IMR-90 (cell line): ENCODE measurements around the gene UQCRC2. TPM values are rescaled to one million over a fixed set of nuclear protein-coding genes. Genes with fewer than 3 reads are reported as not detected.
A peak's percentile ranks its signal among the peaks of the same experiment; 100 is the strongest.

Experiments
- ATAC-seq: fragments of 200-7000 bp; cut with Tn5 transposase; 2 replicates; pipeline ENCODE4 v1.9.1; 2020; ENCODE audit warnings: low read depth, mild to moderate bottlenecking, moderate library complexity
- BruUV-seq: library from RNA; stranded (reverse); fragments of 400-500 nt; replicated peaks from 2 replicates; lab custom pipeline; 2021; lab: Mats Ljungman, UMichigan
- CTCF ChIA-PET: fragments of 300-600 bp; formaldehyde crosslinking; extraction: SDS; loops from one replicate; lab custom pipeline; 2021; ENCODE audit warnings: antibody characterized with exemption; lab: Yijun Ruan, JAX
- POLR2A ChIA-PET: fragments of 300-600 bp; sonication (Branson Sonifier 250); formaldehyde crosslinking; loops from one replicate; lab custom pipeline; 2022; ENCODE audit warnings: antibody characterized with exemption; ENCODE audit not compliant: unreplicated experiment; lab: Charles Lee
- DNase-seq: peaks from one replicate; pipeline ENCODE4 v3.0.0; 2013
- H2AFZ ChIP-seq: replicated peaks from 2 replicates; pipeline ENCODE3; 2013; ENCODE audit warnings: low read length, mild to moderate bottlenecking; ENCODE audit not compliant: poor library complexity
- H2AK5ac ChIP-seq: 2 replicates; pipeline ENCODE4 v1.6.1; 2013; ENCODE audit warnings: low read depth, low read length, inconsistent platforms
- H2AK9ac ChIP-seq: replicated peaks from 2 replicates; pipeline ENCODE3; 2013; ENCODE audit warnings: mild to moderate bottlenecking, low read depth, low read length, moderate library complexity; ENCODE audit not compliant: poor library complexity
- H2BK120ac ChIP-seq: 2 replicates; pipeline ENCODE4 v1.6.1; 2013; ENCODE audit warnings: low read depth, low read length, inconsistent platforms
- H2BK15ac ChIP-seq: 3 replicates; pipeline ENCODE4 v1.6.1; 2013; ENCODE audit warnings: low read depth, low read length, inconsistent platforms
- H2BK20ac ChIP-seq: 2 replicates; pipeline ENCODE4 v1.6.1; 2013; ENCODE audit warnings: low read depth, mild to moderate bottlenecking, inconsistent platforms, low read length, moderate library complexity
- H2BK5ac ChIP-seq: 2 replicates; pipeline ENCODE4 v1.6.1; 2013; ENCODE audit warnings: mild to moderate bottlenecking, low read depth, low read length, inconsistent platforms; ENCODE audit not compliant: poor library complexity, severe bottlenecking
- H3K14ac ChIP-seq: replicated peaks from 2 replicates; pipeline ENCODE4 v1.6.1; 2013; ENCODE audit warnings: low read depth, low read length, inconsistent platforms
- H3K18ac ChIP-seq: 2 replicates; pipeline ENCODE4 v1.6.1; 2013; ENCODE audit warnings: low read depth, low read length, control low read depth
- H3K23ac ChIP-seq: 2 replicates; pipeline ENCODE4 v1.6.1; 2013; ENCODE audit warnings: low read depth, low read length, inconsistent platforms
- H3K27ac ChIP-seq: 2 replicates; pipeline ENCODE4 v1.5.1; 2013; ENCODE audit warnings: mild to moderate bottlenecking, control low read depth, low read length; ENCODE audit not compliant: insufficient read depth
- H3K27me3 ChIP-seq: 2 replicates; pipeline ENCODE4 v1.6.1; 2013; ENCODE audit warnings: low read length; ENCODE audit not compliant: control insufficient read depth, insufficient read depth
- H3K36me3 ChIP-seq: 2 replicates; pipeline ENCODE4 v1.6.1; 2013; ENCODE audit warnings: low read length, mixed read lengths; ENCODE audit not compliant: control insufficient read depth, insufficient read depth
- H3K4ac ChIP-seq: 2 replicates; pipeline ENCODE4 v1.6.1; 2013; ENCODE audit warnings: low read depth, low read length, inconsistent platforms
- H3K4me1 ChIP-seq: 2 replicates; pipeline ENCODE4 v1.6.1; 2013; ENCODE audit warnings: low read length, mixed read lengths; ENCODE audit not compliant: control insufficient read depth, insufficient read depth
- H3K4me2 ChIP-seq: 2 replicates; pipeline ENCODE4 v1.6.1; 2013; ENCODE audit warnings: low read depth, mild to moderate bottlenecking, control low read depth, low read length, moderate library complexity
- H3K4me3 ChIP-seq: 2 replicates; pipeline ENCODE4 v1.5.1; 2013; ENCODE audit warnings: low read depth, mild to moderate bottlenecking, control low read depth, low read length, moderate library complexity; ENCODE audit not compliant: insufficient read depth
- H3K56ac ChIP-seq: 2 replicates; pipeline ENCODE4 v1.6.1; 2013; ENCODE audit warnings: low read length, inconsistent platforms; ENCODE audit not compliant: insufficient read depth; ENCODE audit errors: extremely low read depth
- H3K79me1 ChIP-seq, 2 experiments: 2 replicates each; pipeline ENCODE4 v1.6.1; 2013; ENCODE audit warnings: low read length in 2 of 2, inconsistent platforms in 1 of 2, low read depth in 1 of 2
- H3K9ac ChIP-seq: 2 replicates; pipeline ENCODE4 v1.6.1; 2013; ENCODE audit warnings: low read depth, low read length, control low read depth
- H3K9me1 ChIP-seq: 2 replicates; pipeline ENCODE4 v1.6.1; 2013; ENCODE audit warnings: low read length, inconsistent platforms; ENCODE audit not compliant: insufficient read depth
- H3K9me3 ChIP-seq: 2 replicates; pipeline ENCODE4 v1.6.1; 2013; ENCODE audit warnings: low read length; ENCODE audit not compliant: control insufficient read depth, insufficient read depth
- H4K20me1 ChIP-seq: 2 replicates; pipeline ENCODE4 v1.6.1; 2013; ENCODE audit warnings: low read length, inconsistent platforms; ENCODE audit not compliant: insufficient read depth
- H4K5ac ChIP-seq: 2 replicates; pipeline ENCODE4 v1.6.1; 2013; ENCODE audit warnings: mild to moderate bottlenecking, low read depth, low read length, control low read depth
- H4K8ac ChIP-seq, 2 experiments: 2 replicates each; pipeline ENCODE4 v1.6.1; 2013; ENCODE audit warnings: low read depth in 2 of 2, low read length in 2 of 2, control low read depth in 1 of 2, inconsistent platforms in 1 of 2
- H4K91ac ChIP-seq: 2 replicates; pipeline ENCODE4 v1.6.1; 2013; ENCODE audit warnings: low read depth, low read length, inconsistent platforms; ENCODE audit not compliant: insufficient read depth
- CEBPB ChIP-seq: IDR thresholded peaks from 2 replicates; pipeline ENCODE4 v1.6.1; 2012; ENCODE audit warnings: low read depth, low read length, improper control_type of control experiment
- MAFK ChIP-seq: IDR thresholded peaks from 2 replicates; pipeline ENCODE4 v1.6.1; 2012; ENCODE audit warnings: low read depth, low read length, improper control_type of control experiment
- RAD21 ChIP-seq: IDR thresholded peaks from 2 replicates; pipeline ENCODE4 v1.6.1; 2012; ENCODE audit warnings: low read length, improper control_type of control experiment
- RFX5 ChIP-seq: IDR thresholded peaks from 2 replicates; pipeline ENCODE4 v1.8.0; 2012; ENCODE audit warnings: low read depth, mild to moderate bottlenecking, low read length, moderate library complexity
- WGBS, 2 experiments: methylation state at CpG; one replicate each; pipeline versions ENCODE4 v1.1.5 to v1.1.7; 2013; ENCODE audit warnings: missing lambda C conversion rate in 2 of 2; ENCODE audit not compliant: insufficient read length in 1 of 2; ENCODE audit errors: extremely low coverage in 2 of 2; 5-methylcytosine and 5-hydroxymethylcytosine counted together
- dilution Hi-C: fragments of 300-500 bp; cut with HindIII; formaldehyde crosslinking; loops from one replicate; pipeline ENCODE4 v1.14.3; 2018; ENCODE audit warnings: low sequenced_read_pairs; ENCODE audit not compliant: unreplicated experiment
- in situ Hi-C: fragments of 300-500 bp; cut with MboI; formaldehyde crosslinking; loops from 3 replicates; pipeline ENCODE4 v1.14.3; 2019; ENCODE audit warnings: low sequenced_read_pairs, inconsistent platforms, mixed read lengths
- intact Hi-C: fragments of 100-400 bp; cut with micrococcal nuclease; formaldehyde crosslinking; loops from 2 replicates; pipeline ENCODE4 v1.10.0; 2022
- polyA plus RNA-seq, 3 experiments: library from polyadenylated mRNA; depleted of rRNA; stranded (reverse); fragments of >200 nt; gene quantifications; 2 replicates each; pipeline ENCODE4 v1.2.3, GENCODE V29; 2012; ENCODE audit warnings: low replicate concordance in 1 of 3
- total RNA-seq: library from RNA; depleted of rRNA; stranded (reverse); fragments of >200 nt; gene quantifications from 2 replicates; pipeline ENCODE4 v1.2.3, GENCODE V29; 2012

The UQCRC2 gene
- total and polyA plus RNA-seq, 2 of the 4 experiments (the other 2 are of a cell fraction): 191 to 284 TPM

DNA sequence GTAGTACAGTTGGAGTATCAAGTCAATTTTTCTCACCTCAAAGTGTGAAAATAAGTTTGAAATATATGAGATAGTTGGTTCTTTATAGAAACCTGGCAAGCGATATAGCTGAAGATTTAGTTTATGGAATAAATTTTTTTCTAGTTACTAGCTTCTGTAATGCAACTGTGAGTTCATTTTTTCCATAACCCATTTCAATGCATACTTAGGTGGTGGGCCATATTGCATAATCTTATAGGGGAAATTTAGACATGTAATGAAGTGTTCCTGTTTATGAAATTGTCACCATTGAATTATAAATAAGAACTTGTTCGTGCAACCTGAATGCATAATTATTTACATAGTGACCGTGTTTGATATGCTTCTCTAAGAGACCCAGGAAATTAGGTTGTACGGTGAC, 63.8 kb downstream of the UQCRC2 start:
- Histone ChIP-seq H3K18ac (no peak overlapping the region), H2AFZ (no peak overlapping the region), H3K4me3 (no peak overlapping the region), H3K36me3 (no peaks in the 10 kb centered on the region), H3K9me3 (no peaks in the 10 kb centered on the region), H3K9ac (no peak overlapping the region), H2BK15ac (no peak overlapping the region), H3K4me2 (no peak overlapping the region; the same call in 1 of the 2 replicates), H3K23ac (no peak overlapping the region), H4K20me1 (peaks cover 36% of the 10 kb centered on the region; the same call in 1 of the 2 replicates), H2AK9ac (no peak overlapping the region), H3K27ac (no peak overlapping the region), H2BK5ac (no peak overlapping the region), H4K8ac (no peak overlapping the region), H4K5ac (no peak overlapping the region), H2BK20ac (no peak overlapping the region), H3K56ac (no peak overlapping the region), H2AK5ac (no peak overlapping the region), H4K91ac (no peak overlapping the region), H3K27me3 (no peaks in the 10 kb centered on the region), H3K9me1 (peaks cover 6% of the 10 kb centered on the region), H3K79me1 (peaks cover 23 to 52% of the 10 kb centered on the region in 2 experiments), H3K4ac (no peak overlapping the region), H3K4me1 (peaks cover 5% of the 10 kb centered on the region), H2BK120ac (no peak overlapping the region), H3K14ac (no peak overlapping the region)
- dilution Hi-C loops (no loop called here), intact Hi-C loops (loop anchor here (1.0 kb wide), 1 partner anchor 8 kb away; no protein-coding TSS in a partner anchor), in situ Hi-C loops (no loop called here)
- peak; percentile 24; the same call in 1 of the 2 replicates for ATAC-seq
- DNase-seq: no peak
- CTCF ChIA-PET: interaction anchor here (1.0 to 2.2 kb wide), 2 partner anchors 10 to 284 kb away, joined by 4 to 8 read pairs; no protein-coding TSS in a partner anchor
- no CpG with 5 or more reads among the region's 4 CpGs for WGBS, 2 experiments
- no TSS peak for BruUV-seq
- POLR2A ChIA-PET: no interaction called here
- no peak for TF ChIP-seq MAFK
- peak; percentile 75 for TF ChIP-seq CEBPB
- TF ChIP-seq RFX5: no peak
- no peak for TF ChIP-seq RAD21
